SU-DHL-6 (cell line): ENCODE results near the gene PRRG2.

Experiments
- H2AFZ ChIP-seq: fragments of 200-600 bp; sonication (generic); 2 replicates; pipeline ENCODE4 v1.6.1; 2014; ENCODE audit warnings: low read depth, mild to moderate bottlenecking, moderate library complexity, mixed read lengths, antibody characterized with exemption, low read length; ENCODE audit not compliant: severe bottlenecking
- H3F3A ChIP-seq: fragments of 200-600 bp; shearing (Covaris generic); 2 replicates; pipeline ENCODE4 v1.6.0; 2016; ENCODE audit warnings: antibody characterized with exemption, mild to moderate bottlenecking; ENCODE audit not compliant: insufficient read depth
- H3K27ac ChIP-seq: fragments of 200-600 bp; sonication (generic); 2 replicates; pipeline ENCODE4 v1.5.1; 2016; ENCODE audit warnings: low read depth, mild to moderate bottlenecking, low read length, moderate library complexity, mixed read lengths
- H3K27me3 ChIP-seq: fragments of 200-600 bp; sonication (generic), shearing (Covaris generic); 2 replicates; pipeline ENCODE4 v1.6.0; 2014; ENCODE audit warnings: mild to moderate bottlenecking, low read length
- H3K36me3 ChIP-seq: fragments of 200-600 bp; sonication (generic); 2 replicates; pipeline ENCODE4 v1.6.1; 2014; ENCODE audit warnings: mild to moderate bottlenecking, low read length, mixed read lengths
- H3K4me2 ChIP-seq: fragments of 300-600, 200-600 bp; shearing (Covaris generic), sonication (generic); 2 replicates; pipeline ENCODE4 v1.6.0; 2014; ENCODE audit warnings: low read length, low read depth, mild to moderate bottlenecking; ENCODE audit not compliant: poor library complexity, severe bottlenecking
- H3K4me3 ChIP-seq: fragments of 200-600 bp; sonication (generic); 2 replicates; pipeline ENCODE4 v1.5.1; 2014; ENCODE audit warnings: antibody characterized with exemption, low read length, mild to moderate bottlenecking, mixed read lengths; ENCODE audit not compliant: insufficient read depth, poor library complexity, severe bottlenecking
- H3K79me2 ChIP-seq: fragments of 200-600 bp; sonication (generic); 2 replicates; pipeline ENCODE4 v1.6.1; 2014; ENCODE audit warnings: mild to moderate bottlenecking, low read length, moderate library complexity; ENCODE audit not compliant: insufficient read depth
- H3K9ac ChIP-seq: fragments of 200-600 bp; sonication (generic); 2 replicates; pipeline ENCODE4 v1.7.0; 2014; ENCODE audit warnings: mild to moderate bottlenecking, low read length
- H3K9me2 ChIP-seq: fragments of 200-600 bp; sonication (generic); replicated peaks from 2 replicates; pipeline ENCODE4 v1.6.1; 2014; ENCODE audit warnings: low read length; ENCODE audit not compliant: insufficient read depth
- H3K9me3 ChIP-seq: fragments of 200-600 bp; sonication (generic); 2 replicates; pipeline ENCODE4 v1.6.1; 2014; ENCODE audit warnings: low read length, mixed read lengths; ENCODE audit not compliant: insufficient read depth
- H4K20me1 ChIP-seq: fragments of 200-600 bp; sonication (generic); 2 replicates; pipeline ENCODE4 v1.6.1; 2014; ENCODE audit warnings: low read depth, mild to moderate bottlenecking, antibody characterized with exemption, low read length, moderate library complexity, mixed read lengths
- CTCF ChIP-seq: fragments of 200-600 bp; sonication (generic); IDR thresholded peaks from one replicate; pipeline ENCODE4 v1.5.1; 2017; ENCODE audit warnings: antibody characterized with exemption, mild to moderate bottlenecking, low read length, moderate library complexity; ENCODE audit not compliant: insufficient read depth, poor library complexity, severe bottlenecking
- EZH2phosphoT487 ChIP-seq: fragments of 200-600 bp; sonication (generic), shearing (Covaris generic); conservative IDR thresholded peaks from 2 replicates; pipeline ENCODE4 v1.6.1; 2018; ENCODE audit warnings: mild to moderate bottlenecking, antibody characterized with exemption, low read length, moderate library complexity, mixed read lengths

PRRG2 gene

DNA sequence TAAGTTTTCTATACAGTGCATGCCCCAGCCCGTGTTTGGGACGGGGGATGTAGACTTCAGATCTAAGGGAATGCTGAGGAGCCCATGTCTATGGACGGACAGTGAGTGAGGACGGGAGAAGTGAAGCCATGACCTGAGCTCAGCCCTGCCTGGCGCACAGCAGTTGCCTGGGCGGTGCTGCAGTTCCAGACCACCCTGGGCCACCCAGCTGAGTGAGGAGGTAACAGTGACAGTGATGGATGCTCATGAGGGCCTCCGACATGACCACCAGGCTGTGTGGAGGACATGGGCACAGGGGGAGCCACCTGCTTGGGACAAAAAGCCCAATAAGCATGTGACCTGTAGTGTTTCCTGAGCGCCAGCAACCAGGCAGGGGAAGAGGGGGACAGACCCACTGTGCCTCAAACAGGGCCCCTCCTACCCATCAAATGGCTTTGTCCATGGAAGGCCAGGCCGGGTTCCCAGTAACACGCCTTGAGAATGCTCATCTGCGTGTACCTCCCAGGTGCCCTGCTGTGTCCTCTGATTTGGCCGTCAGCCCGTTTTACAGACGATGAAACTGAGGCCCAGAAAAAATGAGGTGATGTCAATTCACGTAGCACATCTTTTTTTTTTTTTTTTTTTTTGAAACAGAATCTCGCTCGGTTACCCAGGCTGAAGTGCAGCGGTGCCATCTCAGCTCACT, 23.3 kb upstream of the PRRG2 start:
- Histone ChIP-seq H3K9me2 (no peaks in the 10 kb centered on the region), H3K4me2 (no peak overlapping the region), H3K27ac (no peak overlapping the region), H3K9ac (no peak overlapping the region), H3K9me3 (no peaks in the 10 kb centered on the region), H2AFZ (no peak overlapping the region), H4K20me1 (no peaks in the 10 kb centered on the region), H3K79me2 (peaks cover 9% of the 10 kb centered on the region; the same call in 1 of the 2 replicates), H3K4me3 (no peak overlapping the region), H3K36me3 (no peaks in the 10 kb centered on the region), H3K27me3 (no peaks in the 10 kb centered on the region), H3F3A (no peaks in the 10 kb centered on the region)
- TF ChIP-seq EZH2phosphoT487 = no peak
- TF ChIP-seq CTCF = no peak

DNA sequence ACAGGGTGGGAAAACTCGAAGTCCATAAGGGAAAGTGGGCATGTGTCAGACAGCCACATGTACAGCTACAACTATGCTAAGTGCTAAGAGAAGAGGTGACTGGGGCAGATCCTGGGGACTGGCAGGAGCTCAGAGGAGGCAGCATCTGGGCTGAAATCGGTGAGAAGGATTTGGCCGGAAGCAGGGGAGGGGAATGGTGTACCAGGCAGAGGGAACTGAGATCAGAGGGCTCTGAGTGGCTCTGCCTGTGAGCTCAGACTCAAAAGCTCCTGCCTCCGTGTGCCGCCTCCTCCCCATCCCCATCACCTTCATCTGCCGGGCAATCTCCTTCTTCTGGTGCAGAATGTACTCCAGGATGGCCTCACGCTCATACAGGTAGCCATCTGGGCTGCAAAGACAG, 22.5 kb upstream of the PRRG2 start:
- Histone ChIP-seq H3K79me2 (peaks cover 11% of the 10 kb centered on the region), H3F3A (no peaks in the 10 kb centered on the region), H3K9me2 (no peaks in the 10 kb centered on the region), H3K27me3 (no peaks in the 10 kb centered on the region), H3K36me3 (no peaks in the 10 kb centered on the region), H3K4me3 (no peak overlapping the region), H3K9ac (no peak overlapping the region), H4K20me1 (no peaks in the 10 kb centered on the region), H2AFZ (no peak overlapping the region), H3K4me2 (no peak overlapping the region), H3K27ac (no peak overlapping the region), H3K9me3 (no peaks in the 10 kb centered on the region)
- TF ChIP-seq EZH2phosphoT487 = no peak
- no peak for TF ChIP-seq CTCF

- Histone ChIP-seq H3K9me3 (no peaks in the 10 kb centered on the region), H4K20me1 (no peaks in the 10 kb centered on the region), H2AFZ (no peak overlapping the region), H3K36me3 (no peaks in the 10 kb centered on the region), H3K4me2 (no peak overlapping the region), H3K27ac (no peak overlapping the region), H3K27me3 (no peaks in the 10 kb centered on the region), H3K79me2 (peaks cover 18% of the 10 kb centered on the region), H3F3A (no peaks in the 10 kb centered on the region), H3K9ac (no peak overlapping the region), H3K4me3 (no peak overlapping the region), H3K9me2 (no peaks in the 10 kb centered on the region)
- TF ChIP-seq EZH2phosphoT487 = no peak
- TF ChIP-seq CTCF = no peak
Measured at GRCh38 chr19:49559443-49559842, 21.7 kb upstream of the PRRG2 start.
